Ecto neural progenitor cell (in vitro differentiated cells): ENCODE data around the gene MYO3B.

Experiments
- DNase-seq: peaks from one replicate; pipeline ENCODE4 v3.0.0-alpha.2; 2018; ENCODE audit warnings: low spot score

MYO3B gene

DNA sequence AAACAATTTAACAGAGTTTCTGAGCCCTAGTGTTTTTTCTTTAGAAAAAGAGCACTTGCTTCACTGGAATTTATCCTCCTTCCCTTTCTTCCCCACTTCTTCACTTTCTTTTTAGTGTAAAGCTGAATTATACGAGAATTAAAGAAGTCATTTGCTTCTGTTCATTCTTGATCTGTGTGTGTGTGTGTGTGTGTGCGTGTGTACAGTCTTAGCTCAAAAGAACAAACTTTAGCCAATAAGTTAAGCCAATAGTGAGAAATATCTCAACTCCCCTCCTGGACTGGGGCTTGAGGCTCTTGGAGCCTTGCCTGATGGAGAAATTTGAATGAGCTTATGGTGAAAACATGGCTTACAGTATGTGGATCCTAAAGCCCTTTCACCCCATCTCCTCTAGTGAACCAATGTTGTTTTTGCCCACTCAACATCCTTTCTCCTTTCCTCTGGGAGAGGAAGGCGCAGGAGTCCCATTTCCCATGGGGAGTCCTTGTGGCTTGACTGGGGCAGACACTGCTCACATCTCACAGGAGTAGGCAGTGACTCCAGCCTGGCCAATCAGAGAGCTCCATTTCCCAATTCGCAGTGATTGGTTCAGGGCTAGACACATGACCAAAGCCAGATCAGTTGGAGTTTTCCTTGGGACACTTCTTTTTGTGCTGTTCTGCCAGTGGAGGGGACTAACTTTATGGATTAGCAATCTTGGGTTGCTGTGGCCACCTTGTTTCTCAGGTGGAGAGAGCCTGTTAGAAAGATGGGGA is 16.3 kb upstream of the MYO3B start:
- DNase-seq = no peak

DNA sequence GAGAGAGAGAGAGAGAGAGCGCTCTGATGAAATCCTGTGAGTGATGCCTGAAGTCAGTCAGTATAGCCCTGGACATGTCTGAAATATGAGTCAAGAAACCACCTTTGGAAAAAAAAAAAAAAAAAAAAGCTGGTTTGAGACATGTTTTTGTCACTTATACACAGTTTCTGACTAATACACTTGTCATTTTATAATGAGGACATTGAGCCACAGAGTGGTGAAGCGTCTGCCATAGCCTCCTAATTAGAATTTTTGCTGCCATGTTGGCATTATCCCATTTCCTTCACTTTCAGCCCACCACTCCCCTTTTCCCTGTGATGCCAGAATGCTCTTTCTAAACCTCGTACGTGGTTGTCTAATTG is 15.7 kb upstream of the MYO3B start:
- DNase-seq = no peak

DNA sequence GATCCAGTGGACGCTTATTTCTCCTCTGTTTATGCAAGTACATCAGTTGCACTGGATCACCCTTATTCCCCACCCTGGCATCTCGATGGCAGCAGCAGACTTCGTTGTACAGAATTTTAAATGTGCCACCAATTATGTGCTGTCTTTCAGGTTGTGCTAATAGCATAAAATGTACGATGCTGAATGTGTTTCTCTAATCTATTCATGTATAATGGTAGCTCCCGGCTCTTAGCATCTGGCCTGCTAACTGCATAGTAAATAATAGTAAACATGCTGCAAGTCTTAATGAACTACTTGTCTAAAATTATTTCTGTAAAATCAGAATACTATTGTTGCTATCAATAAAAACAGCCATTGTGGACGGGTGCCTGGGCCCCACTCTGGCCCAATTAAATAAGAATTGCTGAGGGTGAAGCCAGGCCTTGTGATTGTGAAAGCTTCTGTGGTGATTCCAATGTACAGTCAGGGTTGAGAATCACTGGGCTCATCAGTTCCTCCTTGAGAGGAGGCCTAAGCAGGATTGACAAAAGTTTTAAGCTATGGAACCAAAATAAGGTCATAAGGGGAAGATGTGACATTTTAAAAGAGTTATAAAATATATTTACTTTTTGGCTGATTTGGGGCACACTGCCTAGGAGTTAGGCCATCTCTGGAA is 14.4 kb upstream of the MYO3B start:
- DNase-seq = no peak

DNA sequence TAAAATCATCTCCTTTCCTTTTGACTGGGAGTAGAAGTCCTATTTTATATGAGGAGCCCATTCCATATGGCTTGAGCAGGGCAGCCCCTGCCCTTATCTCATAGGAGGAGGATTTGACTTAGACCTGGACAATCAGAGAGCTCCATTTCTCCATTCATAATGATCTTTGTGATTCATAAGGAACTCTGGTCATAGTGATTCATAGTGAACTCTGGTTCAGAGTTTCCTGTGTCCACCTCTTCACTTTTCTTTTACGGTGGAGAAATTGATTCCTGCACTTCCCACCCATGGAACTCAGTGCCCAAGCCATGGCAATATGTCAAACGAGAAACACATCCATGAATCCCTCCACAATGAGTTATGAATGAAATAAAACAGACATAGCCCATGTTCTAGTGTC is 12.8 kb upstream of the MYO3B start:
- no peak for DNase-seq

DNA sequence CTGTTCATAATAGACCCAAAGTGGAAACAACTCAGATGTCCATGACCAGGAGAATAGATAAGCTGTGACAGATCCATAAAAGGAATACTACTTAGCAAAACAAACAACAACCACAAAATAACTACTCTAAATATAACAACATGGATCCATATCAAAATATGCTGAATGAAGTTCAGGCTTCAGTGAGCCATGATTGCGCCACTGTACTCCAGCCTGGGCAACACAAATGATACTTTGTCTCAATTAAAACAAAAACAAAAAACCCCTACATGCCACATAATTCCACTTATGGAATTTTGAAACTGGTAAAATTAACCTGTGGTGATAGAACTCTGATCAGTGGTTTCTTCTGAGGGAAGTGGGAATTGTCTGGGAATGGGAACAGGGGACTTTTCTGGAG is 11.2 kb upstream of the MYO3B start:
- no peak for DNase-seq

DNA sequence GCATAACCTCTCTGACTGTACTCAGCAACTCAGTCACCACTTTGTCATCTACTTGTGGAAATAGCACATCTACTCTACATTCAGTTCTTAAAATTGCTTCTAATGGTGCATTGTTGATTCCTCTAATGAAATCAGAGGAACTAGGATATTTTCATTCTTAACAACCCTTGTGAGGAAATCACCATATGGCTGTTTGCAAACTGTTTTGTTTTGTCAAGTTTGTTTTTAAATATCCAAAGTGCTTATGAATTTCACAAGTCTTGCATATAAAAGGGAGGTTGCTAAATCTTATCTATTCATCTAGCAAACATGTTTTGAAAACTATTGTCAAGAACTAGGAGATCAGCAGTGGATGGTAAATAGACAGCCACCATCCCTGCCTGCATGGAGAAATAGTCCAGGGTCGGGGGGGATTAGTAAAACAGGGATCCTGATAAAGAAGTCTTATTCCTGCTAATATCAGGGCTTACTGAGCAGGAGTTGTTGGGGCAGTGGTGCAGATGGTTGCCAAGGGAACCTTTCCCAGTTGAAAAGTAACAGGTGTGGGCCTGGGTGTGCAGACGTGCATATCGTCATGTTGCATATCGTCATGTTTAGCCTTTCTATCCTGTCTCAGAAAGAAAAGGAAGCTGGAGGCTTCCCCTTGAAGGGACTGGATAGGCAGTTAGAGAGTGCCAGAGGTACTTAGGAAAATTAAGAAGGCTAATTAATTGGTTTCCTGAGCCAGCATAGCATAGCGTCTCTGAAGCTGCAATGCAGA is 7.5 kb upstream of the MYO3B start:
- DNase-seq = no peak

- no peak for DNase-seq
Observed at GRCh38 chr2:170176212-170176611, 1.7 kb upstream of the MYO3B start.

GRCh38 chr2:170180031-170180566 is 2.2 kb downstream of the MYO3B start:
- DNase-seq = no peak

- no peak for DNase-seq
Observed at GRCh38 chr2:170181602-170182001, 3.7 kb downstream of the MYO3B start.

- DNase-seq = no peak
Observed at GRCh38 chr2:170185319-170185718, 7.4 kb downstream of the MYO3B start.

- no peak for DNase-seq
Observed at GRCh38 chr2:170189757-170190156, 11.8 kb downstream of the MYO3B start.

- DNase-seq = no peak
Observed at GRCh38 chr2:170190172-170190571, 12.2 kb downstream of the MYO3B start.

DNA sequence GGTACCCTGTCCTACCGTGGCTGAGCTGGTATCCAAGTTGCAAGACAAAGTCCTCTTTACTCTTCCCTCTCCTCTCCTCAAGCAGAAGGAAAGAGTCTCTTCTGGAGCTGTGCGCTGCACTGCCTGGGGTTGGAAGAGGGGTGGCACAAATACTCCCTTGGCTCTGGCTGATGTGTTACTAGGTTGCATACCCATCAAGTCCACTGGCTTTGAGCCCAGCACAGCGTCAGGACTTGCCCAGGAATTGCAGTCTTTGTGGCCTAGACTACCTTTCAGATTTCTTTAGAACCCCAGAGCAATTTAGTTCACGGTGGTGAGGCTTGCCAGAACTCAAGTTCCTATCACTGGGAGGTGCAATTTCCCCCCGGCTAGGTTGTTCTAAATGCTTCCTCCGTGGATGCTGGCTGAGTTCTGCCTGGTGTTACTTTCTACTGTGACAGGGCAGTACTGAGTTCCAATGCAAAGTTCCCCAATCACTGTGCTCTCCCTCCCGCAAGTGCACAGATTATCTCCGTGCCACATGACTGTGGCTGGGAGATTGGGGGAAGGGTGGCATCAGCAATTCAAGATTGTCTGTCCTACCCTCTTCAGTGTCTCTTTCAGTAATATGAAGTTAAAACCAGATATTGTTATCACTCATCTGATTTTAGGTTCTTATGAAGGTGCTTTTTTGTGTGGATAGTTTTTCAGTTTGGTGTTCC is 13.4 kb downstream of the MYO3B start:
- no peak for DNase-seq

GRCh38 chr2:170196963-170197362 is 19.0 kb downstream of the MYO3B start:
- no peak for DNase-seq

DNA sequence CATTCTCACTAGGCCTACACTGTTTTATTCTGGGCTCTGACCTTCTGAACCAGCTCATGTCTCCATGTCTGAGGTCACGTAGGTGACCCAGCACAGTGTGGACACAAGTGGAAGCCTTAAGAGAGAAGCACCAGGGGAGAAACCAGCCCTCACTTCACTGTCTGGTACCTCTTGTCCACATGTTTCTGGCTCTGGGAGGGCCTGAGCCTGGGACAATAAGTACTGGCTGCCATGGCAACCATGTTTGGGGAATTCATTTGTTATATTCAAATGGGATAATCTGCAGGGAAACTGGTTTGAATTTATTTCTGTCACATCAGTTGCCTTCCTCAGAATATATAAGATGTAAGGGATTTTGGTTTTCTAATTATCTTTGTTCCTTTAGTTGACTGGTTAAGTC is 23.3 kb downstream of the MYO3B start:
- DNase-seq = no peak

DNA sequence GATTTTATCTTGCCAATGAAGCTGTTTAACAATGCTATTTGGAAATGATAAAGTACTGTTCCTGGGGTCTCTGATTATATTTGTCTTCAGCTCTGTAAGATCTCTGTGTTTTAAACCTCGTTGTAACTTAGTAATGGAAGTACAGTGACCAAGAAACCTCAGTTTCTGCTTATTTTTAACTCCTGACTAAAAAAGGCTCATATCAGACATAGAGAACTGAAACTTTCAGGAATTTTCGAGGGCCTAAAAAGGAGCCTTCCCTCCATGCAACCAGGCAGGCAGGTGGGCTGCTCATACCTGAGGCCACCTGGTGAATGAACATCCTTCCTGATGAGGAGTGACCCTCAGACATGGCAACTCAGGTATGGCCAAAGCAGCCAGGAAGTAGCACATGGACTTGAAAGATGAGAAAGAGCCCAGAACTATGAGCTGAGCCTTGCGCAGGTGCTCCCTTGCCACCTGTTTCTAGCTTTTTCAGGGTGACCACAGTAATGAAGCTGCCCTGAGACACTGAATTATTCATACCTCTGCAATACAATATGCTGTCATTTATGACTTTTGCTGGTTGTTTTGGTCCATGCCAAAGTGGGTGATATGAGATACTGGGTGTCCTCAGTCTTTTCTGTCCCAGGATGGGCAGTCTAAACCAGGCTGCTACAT is 23.9 kb downstream of the MYO3B start:
- no peak for DNase-seq

DNA sequence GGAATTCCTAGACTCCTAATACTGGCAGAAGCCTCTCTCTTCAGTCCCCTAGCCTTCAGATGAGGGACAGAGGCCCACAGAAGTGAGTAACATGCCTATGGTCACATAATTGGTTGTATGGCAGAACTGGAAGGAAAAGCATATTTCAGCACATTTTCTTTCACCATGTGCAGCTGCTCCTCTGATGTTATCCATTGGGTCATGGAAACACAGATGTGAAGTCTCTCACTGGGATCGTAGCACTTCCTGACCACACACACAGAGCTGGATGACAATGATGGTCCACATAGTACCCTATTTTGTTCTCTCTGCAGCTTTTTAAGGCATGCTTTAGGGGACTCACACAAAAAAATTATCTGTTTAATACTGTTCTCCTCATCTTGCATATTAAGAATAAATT is 24.5 kb downstream of the MYO3B start:
- no peak for DNase-seq

GRCh38 chr2:170204298-170204951 is 26.5 kb downstream of the MYO3B start:
- no peak for DNase-seq

DNA sequence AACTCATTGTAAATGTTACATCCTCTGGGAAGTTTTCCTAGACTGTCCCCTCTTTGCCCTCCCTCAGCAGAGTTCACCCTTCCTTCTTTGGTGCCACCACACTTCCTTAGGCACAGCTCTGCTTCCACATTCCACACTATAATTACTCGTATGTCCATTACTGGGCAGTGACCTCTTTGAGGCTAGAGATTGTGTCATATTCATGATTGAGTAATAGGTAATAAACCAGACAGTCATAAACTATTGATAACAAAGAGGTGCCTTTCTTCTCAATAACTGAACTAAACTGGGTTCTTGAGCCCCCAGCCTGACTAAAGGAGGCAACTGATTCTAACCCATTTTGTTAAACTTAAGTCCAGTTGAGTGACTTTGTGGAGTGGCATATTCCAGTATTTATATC is 28.3 kb downstream of the MYO3B start:
- DNase-seq = no peak

DNA sequence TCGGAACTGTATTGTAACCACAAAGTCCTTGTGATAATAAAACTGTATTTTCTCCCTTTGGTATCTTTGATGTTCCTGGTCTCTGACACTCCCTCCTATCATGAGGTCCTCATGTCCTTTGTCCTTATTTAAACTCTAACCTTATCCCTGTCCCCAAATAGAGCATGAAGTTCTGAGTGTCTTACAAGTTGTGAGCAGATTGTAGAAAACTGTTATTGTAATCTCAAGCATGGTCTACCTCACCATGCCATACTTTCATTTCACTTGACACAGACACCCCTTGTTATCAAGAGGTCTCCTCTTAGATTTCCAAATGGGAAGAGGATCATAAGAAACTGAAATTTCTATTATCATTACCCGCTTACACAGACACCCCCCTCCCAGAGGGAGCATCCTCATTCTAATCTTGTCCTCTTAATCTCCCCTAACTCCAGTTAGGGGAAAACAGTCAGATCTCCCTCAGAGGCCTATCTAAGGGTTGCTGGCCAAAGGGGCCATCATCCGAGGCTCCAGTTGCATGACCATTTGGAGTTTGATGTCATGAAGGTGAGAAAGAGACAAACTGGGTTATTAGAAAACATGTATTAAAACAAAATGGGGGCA is 29.0 kb downstream of the MYO3B start:
- DNase-seq = no peak

- DNase-seq = no peak
Observed at GRCh38 chr2:170207901-170208300, 30.0 kb downstream of the MYO3B start.
